Measurements from ENCODE around the gene UBTF.

Gene UBTF

DNA sequence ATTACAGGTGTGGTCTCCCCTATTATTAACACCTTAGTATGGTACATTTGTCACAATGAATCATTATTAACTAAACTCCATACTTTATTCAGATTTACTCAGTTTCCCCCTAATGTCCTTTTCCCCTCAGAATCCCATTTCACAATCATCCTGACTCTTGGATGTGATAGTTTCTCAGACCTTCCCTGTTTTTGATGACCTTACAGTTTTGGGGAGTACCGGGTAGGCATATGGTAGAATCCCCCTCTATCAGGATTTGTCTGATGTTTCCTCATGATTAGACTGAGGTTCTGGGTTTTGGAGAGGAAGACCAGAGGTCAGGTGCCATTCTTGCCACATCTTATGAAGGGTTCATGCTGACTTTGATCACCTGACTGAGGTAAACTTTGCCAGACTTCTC lies 55.0 kb downstream of the UBTF start:
- DNase-seq, result no peak

DNA sequence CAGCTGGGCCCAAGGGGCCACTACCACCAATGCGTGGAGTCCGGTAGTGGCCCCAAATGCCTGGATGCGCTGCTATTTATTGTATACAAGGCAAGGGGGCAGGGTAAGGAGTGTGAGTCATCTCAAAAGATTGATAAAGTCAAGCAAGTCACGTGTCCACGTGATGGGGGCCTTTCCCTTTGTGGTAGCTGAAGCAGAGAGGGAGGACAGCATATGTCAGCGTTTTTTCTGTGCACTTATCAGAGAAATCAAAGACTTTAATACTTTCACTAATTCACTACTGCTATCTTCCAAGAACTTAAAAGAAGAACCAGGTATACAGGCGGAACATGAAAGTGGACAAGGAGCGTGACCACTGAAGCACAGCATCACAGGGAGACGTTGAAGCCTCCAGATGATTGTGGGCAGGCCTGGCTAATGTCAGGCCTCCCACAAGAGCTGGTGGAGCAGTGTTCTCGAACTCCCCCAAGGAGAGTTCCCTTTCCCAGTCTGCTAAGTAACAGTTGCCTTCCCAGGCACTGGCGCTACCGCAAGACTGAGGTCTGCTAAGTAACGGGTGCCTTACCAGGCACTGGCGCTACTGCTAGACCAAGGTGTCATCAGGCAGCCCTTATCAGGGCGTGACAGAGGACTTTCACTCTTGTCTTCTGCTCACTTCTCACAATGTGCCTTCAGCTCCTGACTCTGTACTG lies 59.8 kb downstream of the UBTF start:
- DNase-seq, result no peak

DNA sequence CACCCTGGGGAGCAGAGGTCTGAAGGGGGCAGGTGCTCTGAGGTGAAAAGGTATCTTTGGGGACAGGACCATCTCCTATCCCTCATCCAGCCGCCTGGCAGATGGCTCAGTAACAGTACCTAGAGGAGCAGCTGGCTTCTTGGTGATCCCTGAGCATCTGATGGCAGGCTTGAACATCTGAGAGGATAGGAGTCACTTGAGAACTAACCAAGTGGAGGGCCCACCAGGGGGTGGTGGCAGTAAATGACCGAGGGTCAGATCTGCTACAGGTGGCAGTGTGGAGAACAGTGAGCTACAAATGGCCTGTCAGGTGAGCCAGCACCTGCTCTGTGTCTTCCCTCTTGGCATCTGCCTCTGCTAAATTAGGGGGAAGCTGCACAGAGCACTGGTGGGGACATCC lies 64.0 kb downstream of the UBTF start:
- DNase-seq, result peak; percentile 95
